BLaER1 treated with 17β-estradiol and CSF1 and Interleukin-3, amounts not matched to agents 10 nM and 100 nM (cell line): Measurements from ENCODE around the gene AIG1.

Source experiments
- H3K27ac ChIP-seq, 11 experiments: shearing (Covaris generic); formaldehyde crosslinking; 2 replicates each; pipeline ENCODE4 v1.8.1; 2022
- H3K27me3 ChIP-seq, 11 experiments: shearing (Covaris generic); formaldehyde crosslinking; 2 replicates each; pipeline ENCODE4 v1.8.1; 2022
- H3K36me3 ChIP-seq, 11 experiments: shearing (Covaris generic); formaldehyde crosslinking; 2 replicates each; pipeline ENCODE4 v1.8.1; 2022
- H3K4me1 ChIP-seq, 10 experiments: shearing (Covaris generic); formaldehyde crosslinking; 2 replicates each; pipeline ENCODE4 v1.8.1; 2022
- H3K4me2 ChIP-seq, 11 experiments: shearing (Covaris generic); formaldehyde crosslinking; 2 replicates each; pipeline ENCODE4 v1.8.1; 2022
- H3K4me3 ChIP-seq, 10 experiments: shearing (Covaris generic); formaldehyde crosslinking; 2 replicates each; pipeline ENCODE4 v1.8.1; 2022
- H3K9ac ChIP-seq, 11 experiments: shearing (Covaris generic); formaldehyde crosslinking; 2 replicates each; pipeline ENCODE4 v1.8.1; 2022
- H3K9me3 ChIP-seq, 11 experiments: shearing (Covaris generic); formaldehyde crosslinking; replicated peaks in 1 of 11; 2 replicates each; pipeline ENCODE4 v1.8.1; 2022
- H4K20me1 ChIP-seq, 11 experiments: shearing (Covaris generic); formaldehyde crosslinking; 2 replicates each; pipeline ENCODE4 v1.8.1; 2022
- Cebpa-rat ChIP-seq, 11 experiments: shearing (Covaris generic); IDR thresholded peaks; 2 replicates each; pipeline ENCODE4 v1.8.1; 2022

The AIG1 gene

DNA sequence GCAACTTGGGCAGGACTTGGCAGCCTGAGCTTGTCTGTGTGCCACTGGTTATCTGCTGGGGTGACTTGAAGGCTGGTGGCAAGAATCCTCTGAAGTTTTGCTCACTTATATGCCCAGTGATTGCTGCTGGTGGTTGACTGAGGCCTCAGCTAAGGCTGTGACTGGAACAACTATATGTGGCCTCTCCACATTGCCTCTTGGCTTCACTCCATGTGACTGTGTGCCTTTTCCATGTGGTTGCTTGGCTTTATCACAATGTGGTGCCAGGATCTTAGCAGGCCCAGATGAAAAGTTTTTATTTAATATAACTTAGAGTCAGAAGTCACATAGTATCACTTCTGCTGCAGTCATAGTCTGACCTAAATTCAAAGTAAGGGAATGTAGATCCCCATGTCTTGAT is 285.3 kb downstream of the AIG1 start:
- no peak overlapping the region for H3K9ac ChIP-seq
- no peaks in the 10 kb centered on the region for H3K27me3 ChIP-seq
- H3K4me2 ChIP-seq, result no peak overlapping the region
- no peak overlapping the region for H3K4me3 ChIP-seq
- no peak overlapping the region for H3K27ac ChIP-seq
- H3K36me3 ChIP-seq, result no peaks in the 10 kb centered on the region
- no peaks in the 10 kb centered on the region for H3K4me1 ChIP-seq
- TF ChIP-seq Cebpa-rat (IDR thresholded peaks at IDR 0.05), result no peak
- no peaks in the 10 kb centered on the region for H4K20me1 ChIP-seq
- H3K9me3 ChIP-seq, result no peaks in the 10 kb centered on the region

DNA sequence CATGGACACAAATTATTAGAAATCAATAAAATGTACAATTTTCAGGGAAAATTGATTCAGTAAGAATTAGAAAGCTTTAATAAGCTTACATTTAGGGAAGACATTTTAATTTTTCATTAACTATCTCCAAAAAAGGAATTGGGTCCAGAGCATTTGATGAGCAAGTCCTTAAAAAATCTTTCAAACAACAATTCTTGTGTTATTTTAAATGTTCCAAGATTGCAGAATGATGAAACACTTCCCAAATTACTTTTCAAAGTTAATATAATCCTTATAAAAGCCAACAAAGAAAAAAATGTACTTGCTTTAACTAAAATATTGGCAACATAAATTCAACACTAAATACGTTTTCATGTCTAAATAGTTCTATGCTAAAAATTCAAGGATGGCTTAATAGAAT is 287.8 kb downstream of the AIG1 start:
- no peak for TF ChIP-seq Cebpa-rat (IDR thresholded peaks at IDR 0.05)
- no peaks in the 10 kb centered on the region for H3K27me3 ChIP-seq

DNA sequence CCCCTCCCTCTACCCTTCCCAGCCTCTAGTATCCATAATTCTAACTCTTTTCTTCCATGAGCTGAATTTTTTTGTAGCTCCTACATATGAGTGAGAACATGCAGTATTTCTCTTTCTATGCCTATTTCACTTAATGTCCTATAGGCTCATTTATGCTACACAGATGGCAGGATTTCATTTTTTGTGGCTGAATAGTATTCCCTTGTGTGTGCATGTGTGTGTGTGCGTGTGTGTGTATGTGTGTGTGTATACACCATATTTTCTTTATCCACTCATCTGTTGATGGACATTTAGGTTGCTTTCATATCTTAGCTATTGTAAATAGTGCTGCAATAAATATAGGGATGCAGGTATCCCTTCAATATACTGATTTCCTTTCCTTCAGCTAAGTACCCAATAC is 288.8 kb downstream of the AIG1 start:
- no peak overlapping the region for H3K27ac ChIP-seq
- TF ChIP-seq Cebpa-rat (IDR thresholded peaks at IDR 0.05), result no peak
- H4K20me1 ChIP-seq, result no peaks in the 10 kb centered on the region

More for the DNA sequence above, 287.8 kb downstream of the AIG1 start:
- H3K4me2 ChIP-seq, result no peak overlapping the region
- no peak overlapping the region for H3K9ac ChIP-seq
- H3K9me3 ChIP-seq, result peaks cover 0 to 6% (median 0%) of the 10 kb centered on the region in 11 experiments; a peak in 5 of 22 replicates
- H3K4me1 ChIP-seq, result peaks cover 0 to 5% (median 0%) of the 10 kb centered on the region in 10 experiments; a peak in 1 of 20 replicates
- H3K4me3 ChIP-seq, result no peak overlapping the region
- H3K36me3 ChIP-seq, result no peaks in the 10 kb centered on the region
- no peaks in the 10 kb centered on the region for H4K20me1 ChIP-seq
- H3K27ac ChIP-seq, result no peak overlapping the region

DNA sequence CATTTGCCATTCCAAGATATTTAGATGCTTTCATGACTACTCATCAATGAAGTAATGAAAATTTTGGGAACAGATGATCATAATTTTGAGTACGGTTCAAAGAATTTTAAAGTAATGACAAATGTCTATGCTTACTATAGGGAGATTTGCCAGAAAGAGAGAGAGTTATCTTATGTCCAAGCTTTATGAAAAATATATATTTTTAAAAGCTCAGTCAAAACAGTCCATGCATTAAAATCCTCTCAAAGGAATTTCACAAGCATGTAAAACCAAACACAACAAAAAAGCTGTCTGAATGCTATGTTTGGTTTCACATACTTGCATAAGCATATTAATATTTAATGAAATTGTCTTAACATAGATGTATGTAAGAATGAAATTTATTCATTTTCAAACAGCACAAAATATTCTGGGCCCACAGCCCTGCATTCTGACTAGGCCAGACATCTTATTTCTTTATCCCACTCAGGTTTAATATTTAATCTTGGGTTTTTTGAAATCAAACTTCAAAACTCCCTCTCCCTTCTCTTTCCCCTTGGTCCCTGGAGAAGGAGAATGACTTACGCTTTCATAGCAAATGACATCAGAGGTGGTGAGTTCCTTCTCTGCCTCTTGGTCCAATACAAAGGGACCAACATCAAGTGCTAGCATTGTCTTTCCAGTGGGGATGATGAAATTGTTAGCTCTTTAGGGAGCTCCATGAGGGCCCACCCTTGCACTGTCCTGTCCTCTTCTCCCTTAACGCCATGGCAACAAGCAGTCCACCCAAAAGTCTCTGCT is 295.6 kb downstream of the AIG1 start:
- no peak overlapping the region for H3K27ac ChIP-seq

More for the DNA sequence above, 288.8 kb downstream of the AIG1 start:
- peaks cover 0 to 11% (median 4%) of the 10 kb centered on the region in 11 experiments; a peak in 8 of 22 replicates for H3K9me3 ChIP-seq
- no peak overlapping the region for H3K4me3 ChIP-seq
- peaks cover 0 to 14% (median 0%) of the 10 kb centered on the region in 10 experiments; a peak in 4 of 20 replicates for H3K4me1 ChIP-seq
- H3K36me3 ChIP-seq, result no peaks in the 10 kb centered on the region
- no peak overlapping the region for H3K9ac ChIP-seq
- no peaks in the 10 kb centered on the region for H3K27me3 ChIP-seq
- H3K4me2 ChIP-seq, result no peak overlapping the region

DNA sequence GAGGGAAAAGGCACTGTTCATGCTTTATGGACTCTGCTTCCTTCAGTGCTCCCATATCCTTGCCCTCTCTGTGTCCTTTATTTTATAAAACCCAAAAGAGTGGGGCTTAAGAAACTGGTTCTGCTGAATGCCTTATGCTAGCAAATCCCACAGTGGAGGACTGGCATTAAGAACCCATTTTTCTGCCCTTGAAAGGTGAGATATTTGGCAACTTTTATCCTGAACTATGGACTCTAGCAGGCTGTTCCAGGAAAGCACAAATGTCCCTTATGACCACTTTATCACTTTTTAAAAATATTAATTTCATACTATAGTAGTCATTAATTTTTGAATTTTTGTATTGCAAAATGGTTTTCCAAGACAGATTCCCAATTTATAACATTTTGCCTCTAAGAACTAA is 296.5 kb downstream of the AIG1 start:
- peaks cover 0 to 11% (median 6%) of the 10 kb centered on the region in 11 experiments; a peak in 11 of 22 replicates for H3K9me3 ChIP-seq
- H3K27ac ChIP-seq, result no peak overlapping the region
- H3K4me1 ChIP-seq, result peaks cover 0 to 17% (median 0%) of the 10 kb centered on the region in 10 experiments; a peak in 4 of 20 replicates
- H3K9ac ChIP-seq, result no peak overlapping the region
- no peaks in the 10 kb centered on the region for H3K27me3 ChIP-seq
- H3K4me3 ChIP-seq, result no peak overlapping the region
- no peak overlapping the region for H3K4me2 ChIP-seq
- H4K20me1 ChIP-seq, result no peaks in the 10 kb centered on the region
- no peak for TF ChIP-seq Cebpa-rat (IDR thresholded peaks at IDR 0.05)
- no peaks in the 10 kb centered on the region for H3K36me3 ChIP-seq

More for the DNA sequence above, 295.6 kb downstream of the AIG1 start:
- Histone ChIP-seq H3K4me3 (no peak overlapping the region), H4K20me1 (no peaks in the 10 kb centered on the region), H3K9me3 (peaks cover 0 to 11% (median 6%) of the 10 kb centered on the region in 11 experiments; a peak in 12 of 22 replicates), H3K9ac (no peak overlapping the region), H3K4me2 (no peak overlapping the region), H3K4me1 (peaks cover 0 to 20% (median 0%) of the 10 kb centered on the region in 10 experiments; a peak in 4 of 20 replicates), H3K27me3 (no peaks in the 10 kb centered on the region), H3K36me3 (no peaks in the 10 kb centered on the region)
- TF ChIP-seq Cebpa-rat (IDR thresholded peaks at IDR 0.05), result no peak; a peak in 1 of 22 replicates

DNA sequence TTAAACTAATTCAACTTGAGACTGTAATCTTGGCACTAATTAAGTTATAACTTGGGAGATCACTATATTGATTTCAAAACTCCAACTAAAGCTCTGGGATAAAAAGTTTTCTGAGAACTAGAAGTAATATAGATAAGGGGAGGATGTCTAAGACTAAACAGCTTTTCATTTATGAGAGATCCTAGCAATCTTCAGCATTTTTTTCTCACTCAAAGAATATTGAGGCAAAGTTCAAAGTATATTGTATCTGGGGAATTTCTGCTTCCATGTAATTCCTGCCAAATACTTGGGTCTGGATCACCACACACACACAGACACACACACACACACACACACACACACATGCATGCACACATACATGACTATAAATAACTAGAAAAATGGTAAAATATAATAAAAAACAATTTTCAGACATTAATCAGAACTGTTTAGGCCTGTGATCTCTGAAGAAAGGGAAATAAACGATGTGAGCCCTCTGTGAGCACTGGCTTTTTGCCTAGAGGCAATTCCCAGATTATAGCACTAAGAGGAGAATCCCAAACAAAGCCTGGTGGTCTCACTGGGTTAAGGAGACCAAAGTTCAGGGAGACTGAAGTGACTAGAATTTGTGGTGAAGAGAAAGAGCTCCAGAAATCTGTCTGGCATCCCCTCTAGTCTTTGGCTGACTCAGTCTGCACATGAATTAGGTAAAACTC is 297.0 kb downstream of the AIG1 start:
- TF ChIP-seq Cebpa-rat (IDR thresholded peaks at IDR 0.05), result no peak
- H4K20me1 ChIP-seq, result no peaks in the 10 kb centered on the region
- no peaks in the 10 kb centered on the region for H3K36me3 ChIP-seq
- no peaks in the 10 kb centered on the region for H3K27me3 ChIP-seq
- H3K4me3 ChIP-seq, result no peak overlapping the region
- peaks cover 0 to 17% (median 0%) of the 10 kb centered on the region in 10 experiments; a peak in 4 of 20 replicates for H3K4me1 ChIP-seq
- no peak overlapping the region for H3K9ac ChIP-seq
- H3K9me3 ChIP-seq, result peaks cover 0 to 11% (median 6%) of the 10 kb centered on the region in 11 experiments; a peak in 11 of 22 replicates
- H3K4me2 ChIP-seq, result no peak overlapping the region
- no peak overlapping the region for H3K27ac ChIP-seq

DNA sequence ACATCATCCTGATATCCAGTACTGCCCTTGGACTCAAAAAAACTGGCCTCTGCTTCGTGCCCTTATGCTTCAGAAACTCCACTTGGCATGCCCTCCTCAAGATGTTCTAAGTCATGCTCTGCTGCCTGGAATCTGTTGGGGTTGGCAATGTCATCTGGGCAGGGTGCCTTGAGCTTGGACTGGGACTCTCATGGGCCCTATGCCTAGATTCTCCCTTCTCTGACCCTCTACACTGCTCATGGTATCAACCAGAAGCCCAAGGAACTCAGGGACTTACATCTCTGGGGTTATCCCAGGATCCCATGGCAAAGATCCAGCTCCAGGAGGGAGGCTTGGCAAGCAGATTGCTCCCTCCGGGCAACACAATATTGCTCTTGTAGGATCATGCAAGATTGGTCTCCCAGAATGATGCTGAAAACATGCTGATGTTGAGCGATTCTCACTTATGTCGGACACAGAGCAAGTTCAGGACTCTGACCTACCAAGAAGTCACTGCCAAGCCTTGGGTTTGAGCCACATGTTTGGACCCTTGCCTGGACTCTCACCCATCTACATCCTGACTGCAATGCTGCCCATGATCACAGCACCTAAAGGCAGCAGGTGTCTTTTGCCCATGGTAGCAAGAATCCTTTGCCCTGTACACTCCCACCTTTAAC is 301.0 kb downstream of the AIG1 start:
- no peak overlapping the region for H3K9ac ChIP-seq
- no peaks in the 10 kb centered on the region for H3K9me3 ChIP-seq
- H4K20me1 ChIP-seq, result no peaks in the 10 kb centered on the region
- TF ChIP-seq Cebpa-rat (IDR thresholded peaks at IDR 0.05), result no peak
- no peak overlapping the region for H3K4me2 ChIP-seq
- H3K4me3 ChIP-seq, result no peak overlapping the region
- H3K27me3 ChIP-seq, result no peaks in the 10 kb centered on the region
- no peak overlapping the region for H3K27ac ChIP-seq
- no peaks in the 10 kb centered on the region for H3K4me1 ChIP-seq
- no peaks in the 10 kb centered on the region for H3K36me3 ChIP-seq

DNA sequence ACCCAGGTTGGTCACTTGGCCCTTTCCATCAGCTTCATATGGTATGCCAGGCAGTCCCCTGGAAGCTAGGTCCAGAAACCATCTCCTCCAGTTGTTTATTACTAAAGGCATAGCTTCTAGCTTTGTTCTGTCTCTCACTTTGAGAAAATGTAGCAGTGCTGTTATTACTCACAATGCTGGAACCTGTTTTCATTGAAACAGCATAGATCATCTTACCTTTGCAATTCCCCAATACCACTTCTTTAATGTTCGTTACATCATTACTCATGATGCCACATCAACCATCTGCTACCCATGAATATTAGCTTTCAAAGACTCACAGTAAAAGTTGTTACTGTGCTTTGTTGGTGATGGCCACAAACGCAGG is 301.5 kb downstream of the AIG1 start:
- Histone ChIP-seq H4K20me1 (no peaks in the 10 kb centered on the region), H3K4me3 (no peak overlapping the region), H3K27ac (no peak overlapping the region), H3K9ac (no peak overlapping the region), H3K4me2 (no peak overlapping the region), H3K9me3 (no peaks in the 10 kb centered on the region), H3K4me1 (no peaks in the 10 kb centered on the region), H3K36me3 (no peaks in the 10 kb centered on the region), H3K27me3 (no peaks in the 10 kb centered on the region)
- TF ChIP-seq Cebpa-rat (IDR thresholded peaks at IDR 0.05), result no peak

DNA sequence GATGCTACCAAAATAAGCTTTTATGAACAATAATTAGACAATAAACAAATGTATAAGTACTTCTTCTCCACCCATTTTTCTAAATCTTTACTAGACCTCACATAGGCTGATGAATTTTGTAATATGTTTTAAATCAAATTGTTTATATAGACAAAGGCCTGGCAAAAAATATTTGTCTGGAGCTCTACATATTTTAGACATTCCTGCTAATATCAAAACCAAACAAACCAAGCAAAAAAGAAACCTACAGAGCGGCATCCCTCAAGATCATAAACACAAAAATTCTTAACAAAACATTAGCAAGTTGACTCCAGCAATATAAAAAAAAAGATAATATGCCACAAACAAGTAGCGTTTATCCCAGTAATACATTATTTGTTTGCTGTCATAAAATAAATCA is 302.6 kb downstream of the AIG1 start:
- Histone ChIP-seq H3K27me3 (no peaks in the 10 kb centered on the region), H3K4me2 (no peak overlapping the region), H3K9me3 (no peaks in the 10 kb centered on the region), H3K36me3 (no peaks in the 10 kb centered on the region), H4K20me1 (no peaks in the 10 kb centered on the region), H3K4me1 (peaks cover 0 to 10% (median 0%) of the 10 kb centered on the region in 10 experiments; a peak in 4 of 20 replicates), H3K4me3 (no peak overlapping the region), H3K27ac (no peak overlapping the region), H3K9ac (no peak overlapping the region)
- no peak for TF ChIP-seq Cebpa-rat (IDR thresholded peaks at IDR 0.05)
